LNCAP (cell line): ENCODE measurements around the gene SORT1.

Experiments
- TF ChIP-seq, protein P1 (sequence below): fragments of 450-650 bp; IDR thresholded peaks from 2 replicates; pipeline ENCODE4 v1.5.1; 2017; ENCODE audit warnings: mild to moderate bottlenecking

SORT1 gene

DNA sequence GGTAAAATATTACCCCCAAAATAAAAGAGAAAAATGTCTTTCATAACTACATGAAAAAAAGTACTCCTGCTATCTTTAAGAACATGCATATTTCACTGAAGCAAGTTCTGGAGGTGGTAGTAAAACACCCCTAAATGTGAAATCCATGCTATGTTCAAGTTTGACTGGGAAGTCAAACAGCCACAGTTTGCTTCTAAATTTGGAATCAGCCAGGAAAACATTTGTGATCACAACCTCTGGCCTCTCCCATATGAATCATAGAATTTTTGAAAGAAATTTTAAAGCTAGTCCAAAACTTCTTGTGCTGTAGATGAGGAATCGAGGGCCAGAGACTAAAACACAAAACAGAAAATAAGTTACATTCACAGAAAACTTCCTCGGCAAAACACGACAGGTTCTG, 6.6 kb downstream of the SORT1 start:
- TF ChIP-seq, protein P1, sequence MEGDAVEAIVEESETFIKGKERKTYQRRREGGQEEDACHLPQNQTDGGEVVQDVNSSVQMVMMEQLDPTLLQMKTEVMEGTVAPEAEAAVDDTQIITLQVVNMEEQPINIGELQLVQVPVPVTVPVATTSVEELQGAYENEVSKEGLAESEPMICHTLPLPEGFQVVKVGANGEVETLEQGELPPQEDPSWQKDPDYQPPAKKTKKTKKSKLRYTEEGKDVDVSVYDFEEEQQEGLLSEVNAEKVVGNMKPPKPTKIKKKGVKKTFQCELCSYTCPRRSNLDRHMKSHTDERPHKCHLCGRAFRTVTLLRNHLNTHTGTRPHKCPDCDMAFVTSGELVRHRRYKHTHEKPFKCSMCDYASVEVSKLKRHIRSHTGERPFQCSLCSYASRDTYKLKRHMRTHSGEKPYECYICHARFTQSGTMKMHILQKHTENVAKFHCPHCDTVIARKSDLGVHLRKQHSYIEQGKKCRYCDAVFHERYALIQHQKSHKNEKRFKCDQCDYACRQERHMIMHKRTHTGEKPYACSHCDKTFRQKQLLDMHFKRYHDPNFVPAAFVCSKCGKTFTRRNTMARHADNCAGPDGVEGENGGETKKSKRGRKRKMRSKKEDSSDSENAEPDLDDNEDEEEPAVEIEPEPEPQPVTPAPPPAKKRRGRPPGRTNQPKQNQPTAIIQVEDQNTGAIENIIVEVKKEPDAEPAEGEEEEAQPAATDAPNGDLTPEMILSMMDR: no peak

DNA sequence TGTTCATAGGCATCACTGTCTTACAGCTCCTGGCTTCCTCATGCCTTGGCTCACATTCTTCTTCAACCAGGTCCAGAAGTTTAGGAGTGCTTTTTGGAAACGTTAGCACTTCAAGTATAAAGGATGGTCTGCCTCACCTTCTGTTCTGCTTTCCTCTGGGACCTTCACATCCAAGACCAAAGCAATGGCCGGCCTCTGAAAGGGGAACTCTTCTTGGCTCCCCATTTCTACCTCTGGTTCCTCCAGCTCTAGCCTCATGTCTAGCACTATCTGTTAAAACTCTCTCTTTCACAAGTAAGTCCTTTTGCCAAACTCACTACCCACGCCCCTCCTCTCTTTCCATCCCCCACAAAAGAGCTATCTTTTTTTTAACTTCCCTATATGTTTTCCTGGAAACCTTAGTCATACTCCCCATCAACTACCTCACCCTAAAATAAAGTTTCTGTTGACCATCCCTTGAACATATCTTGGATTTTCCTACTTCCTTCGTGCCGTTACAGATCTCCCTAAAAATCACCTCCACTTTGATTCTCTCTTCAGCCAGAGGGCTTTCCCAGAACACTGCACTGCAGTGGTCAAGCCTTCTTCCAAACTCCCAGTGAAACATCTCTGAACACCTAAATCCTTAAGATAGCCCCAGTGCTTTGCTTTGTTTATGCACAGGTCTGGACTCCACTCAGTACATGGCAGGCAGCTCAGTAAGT, 7.9 kb downstream of the SORT1 start:
- TF ChIP-seq, protein P1: no peak

DNA sequence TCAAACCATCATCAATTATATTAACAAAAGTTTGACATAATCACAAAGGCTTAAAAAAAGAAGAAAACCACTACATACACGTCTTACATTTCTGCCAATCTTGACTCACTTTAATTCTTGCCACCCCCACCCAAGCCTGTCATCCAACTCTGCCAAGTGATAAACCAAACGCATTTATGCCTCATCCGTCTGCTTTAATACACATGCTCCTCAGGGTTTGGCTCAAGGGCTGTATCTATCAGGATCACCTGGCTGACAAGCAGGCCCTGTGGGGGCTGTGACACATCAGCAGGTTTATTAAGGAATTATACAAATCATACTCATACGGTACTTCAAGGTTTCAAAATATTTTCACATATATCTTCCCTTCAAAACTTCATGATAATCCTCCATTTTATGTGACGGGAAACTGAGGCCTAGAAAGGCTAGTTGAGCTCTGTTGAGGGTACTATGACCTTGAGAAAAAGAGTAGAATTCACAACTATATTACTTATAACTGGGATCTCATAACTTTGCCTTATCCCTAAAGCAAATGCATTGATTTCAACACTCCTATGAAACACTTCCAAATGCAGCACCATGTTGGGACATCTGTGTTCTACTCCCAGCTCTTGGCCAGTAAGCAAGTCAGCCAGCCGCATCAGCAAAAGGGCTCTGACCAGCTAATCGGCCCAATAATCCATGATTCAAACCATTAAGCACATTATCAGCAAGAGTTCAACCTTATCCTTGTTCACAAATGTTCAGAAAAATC, 8.7 kb downstream of the SORT1 start:
- TF ChIP-seq, protein P1: no peak

DNA sequence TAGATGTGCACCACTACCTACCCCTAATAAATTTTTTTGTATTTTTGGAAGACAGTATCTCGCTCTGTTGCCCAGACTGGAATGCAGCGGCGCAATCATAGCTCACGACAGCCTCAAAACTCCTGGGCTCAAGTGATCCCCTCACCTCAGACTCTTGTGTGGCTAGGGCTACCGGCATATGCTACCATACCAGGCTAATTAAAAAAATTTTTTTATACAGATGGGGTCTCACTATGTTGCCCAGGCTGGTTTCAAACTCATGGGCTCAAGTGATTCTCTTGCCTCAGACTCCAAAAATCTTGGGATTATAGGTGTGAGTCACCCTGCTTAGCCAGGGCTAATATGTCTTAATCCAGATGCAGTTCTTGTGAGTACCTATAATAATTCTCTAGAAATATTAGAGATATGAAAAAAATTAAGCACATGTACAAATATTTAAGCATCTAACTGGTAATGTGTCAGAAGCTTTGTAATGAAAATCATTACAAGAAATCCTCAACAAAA, 9.5 kb downstream of the SORT1 start:
- TF ChIP-seq, protein P1: no peak

DNA sequence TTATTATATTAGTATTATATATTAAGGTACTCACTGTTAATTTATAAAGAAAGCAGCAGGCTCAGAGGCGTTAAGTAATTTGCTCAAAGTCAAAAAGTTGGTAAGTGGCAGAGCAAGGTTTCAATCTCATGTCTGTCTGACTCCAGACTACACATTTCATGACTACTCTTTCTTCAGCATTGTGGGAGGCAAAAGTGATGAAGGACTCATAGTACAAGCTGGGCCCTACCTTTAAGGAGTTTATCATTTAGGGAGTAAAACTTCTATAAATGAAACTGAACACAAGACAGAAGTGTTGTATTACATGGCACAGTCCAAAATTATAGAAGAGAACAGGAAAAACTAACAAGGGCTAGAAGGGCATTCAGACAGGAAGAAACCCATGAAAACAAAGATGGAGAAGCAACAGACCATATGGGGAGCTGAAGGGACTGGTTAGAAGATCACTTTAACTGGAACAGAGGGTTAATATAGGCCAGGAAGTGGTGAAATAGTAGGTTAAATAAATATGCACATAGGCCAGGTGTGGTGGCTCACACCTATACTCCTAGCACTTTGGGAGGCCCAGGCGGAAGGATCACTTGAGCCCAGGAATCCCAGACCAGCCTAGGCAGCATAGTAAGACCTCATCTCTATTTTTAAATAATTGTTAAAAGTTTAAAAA, 11.5 kb downstream of the SORT1 start:
- TF ChIP-seq, protein P1: no peak

DNA sequence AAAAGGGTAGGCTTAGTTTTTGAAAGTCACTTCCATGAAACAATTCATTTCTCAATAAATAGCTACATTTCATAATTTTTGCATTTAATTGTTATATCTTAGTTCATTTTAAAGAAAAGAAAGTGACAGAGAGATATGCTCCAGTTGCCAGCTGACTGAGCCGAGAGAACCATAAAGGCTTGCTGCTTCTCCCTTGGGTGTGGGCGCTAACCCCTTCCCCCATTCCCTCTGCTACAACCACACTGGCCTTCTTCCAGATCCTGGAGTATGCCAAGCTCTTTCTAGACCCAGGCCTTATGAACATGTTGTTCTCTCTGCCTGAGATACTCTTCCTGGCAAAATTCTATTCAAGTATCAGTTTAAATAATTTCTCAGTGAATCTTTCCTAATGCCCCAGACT, 12.3 kb downstream of the SORT1 start:
- TF ChIP-seq, protein P1: no peak

DNA sequence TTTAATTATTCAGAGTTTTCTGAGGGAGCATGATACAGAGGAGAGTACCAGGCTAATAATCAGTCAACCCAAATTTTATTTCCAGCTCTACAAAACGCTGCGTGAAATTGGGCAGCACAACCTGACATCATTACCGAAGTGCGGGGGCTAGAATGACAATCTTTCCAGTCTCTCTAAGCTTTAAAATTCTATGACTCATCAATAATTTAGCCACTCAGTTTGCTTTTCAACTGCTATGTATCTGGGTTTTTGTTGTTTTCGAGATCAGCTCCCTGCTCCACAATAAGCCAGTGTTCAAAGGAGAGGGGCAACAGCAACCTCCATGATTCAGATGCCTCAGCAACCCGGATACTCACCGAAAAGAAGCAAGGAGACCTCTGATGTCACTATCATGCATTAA, 13.9 kb downstream of the SORT1 start:
- TF ChIP-seq, protein P1: no peak
